ENCODE measurements around the gene HSBP1. TPM values are rescaled to one million over a fixed set of nuclear protein-coding genes. Genes with fewer than 3 reads are reported as not detected.

Gene HSBP1
- total RNA-seq, result 116 and 172 TPM in 2 replicates

GRCh38 chr16:83807710-83808572, at the start of gene HSBP1:
TSS of gene HSBP1 (plus strand) at chr16:83807978. CDS start at chr16:83808077, 99 bp downstream.

Other genes starting within 250 kb of the HSBP1 start
- gene MLYCD, start 91.1 kb downstream of the HSBP1 start, total RNA-seq, result 1.6 and 4.2 TPM in 2 replicates
- 1.1 and 1.6 TPM in 2 replicates for gene OSGIN1, start 145.3 kb downstream of the HSBP1 start, total RNA-seq
- not detected in 2 replicates for gene NECAB2, start 160.3 kb downstream of the HSBP1 start, total RNA-seq
- not detected in 2 replicates for gene SLC38A8, start 234.8 kb downstream of the HSBP1 start, total RNA-seq